ENCODE results near the gene CHTOP.

GRCh38 chr1:153642161-153642560 is 8.3 kb downstream of the CHTOP start:
- TF ChIP-seq ZC3H10 (CRISPR knock-in tag; IDR thresholded peaks at IDR 0.05) (no peak), PATZ1 (CRISPR knock-in tag; IDR thresholded peaks at IDR 0.05; ENCODE audit: borderline replicate concordance) (no peak), CSDC2 (CRISPR knock-in tag; IDR thresholded peaks at IDR 0.05) (no peak), TCF4 (CRISPR knock-in tag; IDR thresholded peaks at IDR 0.05; ENCODE audit: borderline replicate concordance) (no peak), ZFP3 (CRISPR knock-in tag; IDR thresholded peaks at IDR 0.05) (no peak), ARNTL (CRISPR knock-in tag; IDR thresholded peaks at IDR 0.05; ENCODE audit: borderline replicate concordance, low read depth) (no peak)
- TF ChIP-seq, protein P1, sequence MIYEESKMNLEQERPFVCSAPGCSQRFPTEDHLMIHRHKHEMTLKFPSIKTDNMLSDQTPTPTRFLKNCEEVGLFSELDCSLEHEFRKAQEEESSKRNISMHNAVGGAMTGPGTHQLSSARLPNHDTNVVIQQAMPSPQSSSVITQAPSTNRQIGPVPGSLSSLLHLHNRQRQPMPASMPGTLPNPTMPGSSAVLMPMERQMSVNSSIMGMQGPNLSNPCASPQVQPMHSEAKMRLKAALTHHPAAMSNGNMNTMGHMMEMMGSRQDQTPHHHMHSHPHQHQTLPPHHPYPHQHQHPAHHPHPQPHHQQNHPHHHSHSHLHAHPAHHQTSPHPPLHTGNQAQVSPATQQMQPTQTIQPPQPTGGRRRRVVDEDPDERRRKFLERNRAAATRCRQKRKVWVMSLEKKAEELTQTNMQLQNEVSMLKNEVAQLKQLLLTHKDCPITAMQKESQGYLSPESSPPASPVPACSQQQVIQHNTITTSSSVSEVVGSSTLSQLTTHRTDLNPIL (CRISPR knock-in tag; IDR thresholded peaks at IDR 0.05; ENCODE audit: low read depth), result no peak
